ENCODE measurements around the gene TTC7B.

TTC7B gene

DNA sequence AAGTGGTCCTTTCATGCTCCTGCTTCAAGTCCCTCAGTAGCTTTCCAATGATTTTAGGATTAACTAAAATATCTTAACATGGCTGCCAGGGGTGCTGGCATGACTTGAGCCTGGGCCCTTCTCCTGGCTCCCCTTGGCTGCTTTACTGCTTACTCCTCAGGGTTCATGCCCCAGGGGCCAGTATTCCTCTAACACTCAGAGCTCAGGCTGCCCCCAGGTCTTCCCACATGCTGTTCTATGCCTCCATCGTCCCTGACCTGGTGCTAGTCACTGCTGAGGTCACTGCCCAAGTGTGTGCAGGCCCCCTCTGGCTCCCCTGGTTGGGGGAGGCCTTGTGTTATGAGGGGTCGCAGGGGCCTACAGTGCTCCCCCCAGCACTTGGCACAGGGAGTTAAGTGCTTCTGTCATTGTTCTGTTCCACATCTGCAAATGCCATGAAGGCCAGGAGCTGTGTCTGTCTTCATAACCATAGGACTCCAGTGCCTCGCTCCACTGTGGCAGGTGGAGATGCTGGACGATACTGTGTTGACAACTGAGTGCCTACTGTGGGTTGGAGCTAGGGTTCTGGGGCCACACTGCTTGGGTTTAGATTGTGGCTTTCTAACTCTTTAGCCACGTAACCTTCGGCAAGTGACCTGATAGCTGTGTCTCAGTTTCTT is 228.8 kb downstream of the TTC7B start:
- DNase-seq: no peak

DNA sequence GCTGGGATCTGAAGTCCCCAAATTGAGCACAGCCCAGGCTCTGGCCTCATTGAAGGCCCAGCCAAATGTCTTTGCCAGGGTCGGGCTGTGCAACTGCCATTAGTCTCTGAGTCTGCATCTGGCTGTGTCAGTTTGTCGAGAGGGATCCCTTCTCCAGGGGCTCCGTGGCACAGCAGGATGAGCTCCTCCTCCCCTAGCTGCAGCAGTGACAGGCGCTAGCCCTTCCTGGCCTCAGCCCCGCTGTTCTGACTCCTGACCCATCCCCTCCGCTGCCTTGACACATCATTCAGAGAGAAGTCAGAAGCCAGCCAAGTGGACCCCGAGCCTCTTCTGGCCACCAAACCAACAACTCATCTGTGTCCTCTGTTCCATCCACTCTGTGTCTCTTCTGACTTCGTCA is 231.1 kb downstream of the TTC7B start:
- no peak for DNase-seq

DNA sequence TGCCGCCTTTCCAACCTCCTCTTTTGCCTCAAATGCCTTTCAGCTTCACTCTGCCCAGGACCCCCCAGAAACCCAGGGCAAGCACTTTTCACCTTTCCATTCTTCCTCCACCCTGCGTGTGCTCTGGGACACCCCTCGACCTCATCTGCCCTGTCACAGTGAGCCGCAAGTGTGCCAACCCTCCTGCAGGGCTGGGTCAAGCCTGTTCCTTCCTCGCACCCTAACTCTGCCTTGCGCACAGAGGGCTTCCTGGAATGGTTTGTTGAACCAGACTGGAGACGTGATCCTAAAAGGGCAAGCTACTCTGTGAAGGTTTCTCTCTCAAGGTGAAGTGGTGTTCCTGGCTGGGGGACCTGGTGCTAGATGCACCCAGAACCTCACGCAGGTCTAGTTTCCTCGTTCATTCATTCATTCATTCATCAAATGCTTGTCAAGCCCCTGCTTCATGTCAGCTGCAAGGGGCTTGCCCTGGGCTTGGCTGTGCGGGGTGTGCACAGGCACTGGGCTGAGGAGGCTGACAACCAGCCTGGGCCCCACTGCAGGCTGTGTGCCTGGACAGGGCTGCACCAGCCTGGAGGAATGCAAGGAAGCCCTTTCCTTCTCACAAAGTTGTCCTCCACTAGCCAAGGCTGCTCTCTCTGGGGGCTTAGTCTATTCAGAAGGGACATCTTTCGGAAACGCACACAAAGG is 232.2 kb downstream of the TTC7B start:
- DNase-seq: no peak

DNA sequence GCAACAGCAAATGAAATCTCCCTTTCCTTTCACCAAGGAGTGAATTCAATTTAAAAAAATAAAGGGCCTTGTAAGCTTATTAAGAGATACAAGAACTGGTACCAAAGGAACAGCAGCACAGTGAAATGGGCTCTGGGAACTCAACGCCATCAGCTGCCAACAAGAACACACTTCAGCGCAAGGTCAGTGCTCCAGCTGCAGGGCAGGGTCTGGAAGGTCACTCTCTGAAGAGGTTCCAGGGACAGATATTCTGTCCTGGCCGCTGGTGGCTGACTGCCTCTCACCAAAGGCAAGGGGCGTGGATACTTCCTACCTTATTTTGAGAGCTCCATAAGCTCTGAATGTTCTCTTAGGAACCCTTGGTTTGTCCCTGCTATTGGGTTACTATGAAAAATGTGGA is 232.8 kb downstream of the TTC7B start:
- no peak for DNase-seq

DNA sequence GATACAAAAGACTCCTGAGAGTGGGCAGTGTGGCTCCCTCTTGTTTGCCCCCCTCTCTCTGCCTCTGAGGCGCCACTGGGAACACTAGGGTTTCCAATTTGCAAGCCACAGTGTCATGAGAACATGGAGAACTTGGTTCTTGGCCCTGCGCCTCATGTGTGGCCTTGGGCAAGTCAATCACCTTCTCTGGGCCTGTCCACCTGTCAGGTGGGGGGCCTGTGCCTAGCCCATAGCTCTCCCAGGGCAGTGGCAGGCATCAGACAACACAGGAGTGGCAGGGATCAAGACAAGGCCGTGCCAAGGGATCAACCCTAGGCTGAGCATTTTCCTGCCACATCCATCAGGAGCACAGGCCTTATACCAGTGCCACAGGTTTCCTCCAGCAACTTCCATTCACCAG is 234.1 kb downstream of the TTC7B start:
- DNase-seq: no peak

DNA sequence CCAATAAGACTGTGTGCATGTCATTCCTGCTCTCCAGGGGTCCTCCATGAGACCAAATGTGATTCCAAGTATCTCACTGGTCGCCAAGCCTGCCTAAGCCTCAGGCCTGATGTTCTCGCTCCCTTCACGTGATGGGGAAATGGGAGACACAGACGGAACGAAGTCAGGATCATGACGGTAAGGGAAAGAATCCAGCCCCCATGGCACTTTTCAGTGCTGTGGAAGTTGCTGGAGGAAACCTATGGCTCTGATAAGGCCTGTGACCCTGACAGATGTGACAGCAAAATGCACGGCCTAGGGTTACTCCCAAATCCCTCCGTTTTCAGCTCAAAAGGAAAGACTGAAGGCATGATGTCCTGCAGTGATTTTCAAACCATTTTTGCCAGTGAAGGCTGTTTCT is 234.5 kb downstream of the TTC7B start:
- DNase-seq: no peak

DNA sequence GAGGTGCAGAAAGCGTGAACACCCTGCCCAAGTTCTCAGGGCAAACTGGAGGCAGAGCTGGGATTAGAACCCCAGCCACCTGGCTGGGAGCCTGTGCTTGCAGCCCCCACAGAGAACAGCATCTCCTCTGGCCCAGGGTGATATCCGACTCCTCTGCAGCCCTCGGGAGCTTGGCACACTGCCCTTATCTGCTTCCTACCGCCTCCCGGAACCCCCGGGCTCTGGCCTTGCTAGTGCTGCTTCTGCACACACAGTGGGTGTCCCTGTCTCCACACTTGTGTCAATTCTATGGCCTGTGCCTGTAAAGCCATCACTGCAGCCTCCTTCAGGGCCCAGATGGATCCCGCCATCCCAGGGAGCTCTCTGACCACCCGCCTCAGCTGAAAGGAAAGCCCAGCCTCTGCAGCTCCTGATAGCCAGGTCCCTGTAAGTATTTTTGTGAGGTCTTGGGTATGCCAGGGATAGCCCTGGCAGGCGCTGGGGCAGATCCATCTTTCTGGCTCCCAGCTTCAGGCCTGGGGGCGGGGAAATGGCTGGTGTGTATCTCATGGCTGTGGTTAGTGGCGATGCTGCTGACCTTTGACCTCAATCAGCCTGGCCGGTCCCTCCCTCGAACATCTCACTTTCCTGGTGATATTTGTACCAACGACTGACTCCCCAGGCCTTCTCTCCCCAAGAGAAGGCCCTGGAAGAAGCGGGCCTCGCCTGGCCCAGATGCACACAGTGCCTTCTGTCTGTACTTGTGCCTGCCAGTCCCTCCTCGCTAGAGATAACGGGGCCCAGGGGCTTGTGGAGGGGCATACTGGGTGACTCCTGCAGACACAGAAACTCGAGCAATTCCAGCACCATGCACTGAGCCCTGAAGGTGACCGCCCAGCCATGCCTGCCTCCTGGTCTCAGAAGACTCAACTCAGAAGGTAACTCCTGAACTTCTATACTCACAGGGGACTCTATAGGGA is 235.6 kb downstream of the TTC7B start:
- DNase-seq: no peak

DNA sequence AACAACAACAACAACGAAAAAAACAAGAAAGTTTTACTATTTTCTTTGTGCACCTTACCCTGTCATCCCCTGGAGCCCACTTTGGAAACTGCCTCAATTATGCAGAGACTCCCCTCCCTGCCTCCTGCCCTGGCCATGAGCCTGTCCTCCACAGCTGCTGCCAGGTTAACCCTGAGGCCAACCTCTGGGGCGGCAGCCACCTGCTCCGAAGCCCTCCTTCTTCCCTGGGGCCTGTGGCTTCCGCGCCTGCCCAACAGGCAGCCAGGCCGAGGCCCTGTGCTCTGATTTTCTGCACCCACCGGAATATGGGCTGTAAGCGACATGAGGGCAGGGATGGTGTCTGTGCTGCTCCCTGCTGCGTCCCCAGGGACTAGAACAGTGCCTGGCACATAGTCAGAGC is 236.4 kb downstream of the TTC7B start:
- no peak for DNase-seq

DNA sequence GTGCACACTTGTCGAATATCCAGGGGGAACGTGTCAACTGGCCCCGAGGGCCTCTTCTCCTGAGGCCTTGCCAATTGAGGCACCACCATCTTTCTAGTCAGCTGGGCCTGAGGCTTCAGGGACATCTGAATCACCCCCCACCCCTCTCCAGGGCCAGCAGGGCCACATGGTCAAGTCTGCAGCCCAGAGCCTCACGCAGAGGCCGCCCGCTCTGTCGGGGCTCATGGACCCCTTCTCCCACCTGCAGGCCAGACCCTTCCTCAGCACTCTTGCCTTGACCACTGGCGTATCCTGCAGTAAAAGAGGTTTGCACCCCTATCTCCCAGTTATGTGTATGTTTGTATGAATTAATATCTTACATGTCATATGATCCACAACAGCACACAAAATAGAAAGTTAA is 237.1 kb downstream of the TTC7B start:
- DNase-seq: no peak

DNA sequence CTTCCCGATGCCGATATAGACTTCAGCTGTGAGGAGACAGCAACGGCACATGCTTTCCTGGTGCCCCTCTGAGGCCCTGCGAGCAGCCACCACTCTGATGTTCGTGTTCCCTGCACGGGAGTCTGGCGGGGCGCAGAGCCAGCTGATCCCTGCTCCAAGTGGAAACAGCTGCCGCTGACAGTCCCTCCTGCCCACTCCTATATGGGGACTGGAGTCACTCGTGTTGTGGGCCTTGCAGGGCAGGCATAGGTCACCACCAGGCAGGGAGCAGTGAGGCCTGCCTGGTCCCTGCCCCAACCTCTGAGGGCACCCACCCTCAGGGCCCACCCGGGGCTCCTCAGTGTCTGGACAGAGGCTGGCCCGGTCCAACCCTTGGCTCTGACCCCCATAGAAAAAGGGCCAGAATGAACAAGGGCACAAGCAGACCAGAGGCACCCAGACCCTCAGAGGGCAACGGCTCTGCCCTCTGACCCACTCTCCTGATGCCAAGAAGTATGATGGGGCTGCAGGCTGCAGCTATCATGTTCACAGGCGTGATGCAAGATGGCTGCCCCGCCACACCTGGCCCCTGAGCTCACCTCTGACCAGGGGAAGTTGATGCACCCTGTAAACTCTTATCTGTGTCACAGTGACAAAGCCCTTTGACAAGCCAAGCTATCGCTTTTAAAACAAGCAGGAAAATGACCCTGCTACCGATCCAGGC is 237.8 kb downstream of the TTC7B start:
- no peak for DNase-seq

DNA sequence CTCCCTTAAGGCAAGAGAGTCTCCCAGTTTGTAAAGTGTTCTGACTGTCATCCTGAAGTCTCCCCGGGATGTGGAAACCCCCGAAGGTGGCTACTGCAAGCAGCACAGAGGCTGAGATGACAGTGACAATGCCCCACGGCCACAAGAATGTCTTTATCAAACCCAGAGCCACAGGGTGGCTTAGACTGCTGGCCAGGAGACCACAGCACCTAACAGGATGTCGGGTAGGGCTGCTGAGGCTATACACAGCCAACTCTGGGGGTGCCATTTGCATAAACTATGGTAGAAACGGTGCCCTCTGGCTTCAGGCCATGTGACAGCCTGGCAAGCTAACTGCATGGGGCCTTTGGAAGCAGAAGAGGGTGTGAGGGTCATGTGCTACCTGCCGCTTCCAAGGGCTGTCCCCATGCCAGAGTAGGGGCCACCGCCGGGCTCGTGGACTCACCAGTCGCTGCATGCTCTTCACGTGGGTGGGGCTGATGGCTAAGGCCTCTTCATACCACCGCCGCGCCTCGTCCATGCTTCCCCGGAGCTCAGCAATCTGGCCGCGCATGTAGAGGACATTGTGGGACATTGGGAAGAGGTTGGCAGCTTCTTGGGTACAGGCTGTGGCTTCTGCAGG is 238.5 kb downstream of the TTC7B start:
- no peak for DNase-seq

DNA sequence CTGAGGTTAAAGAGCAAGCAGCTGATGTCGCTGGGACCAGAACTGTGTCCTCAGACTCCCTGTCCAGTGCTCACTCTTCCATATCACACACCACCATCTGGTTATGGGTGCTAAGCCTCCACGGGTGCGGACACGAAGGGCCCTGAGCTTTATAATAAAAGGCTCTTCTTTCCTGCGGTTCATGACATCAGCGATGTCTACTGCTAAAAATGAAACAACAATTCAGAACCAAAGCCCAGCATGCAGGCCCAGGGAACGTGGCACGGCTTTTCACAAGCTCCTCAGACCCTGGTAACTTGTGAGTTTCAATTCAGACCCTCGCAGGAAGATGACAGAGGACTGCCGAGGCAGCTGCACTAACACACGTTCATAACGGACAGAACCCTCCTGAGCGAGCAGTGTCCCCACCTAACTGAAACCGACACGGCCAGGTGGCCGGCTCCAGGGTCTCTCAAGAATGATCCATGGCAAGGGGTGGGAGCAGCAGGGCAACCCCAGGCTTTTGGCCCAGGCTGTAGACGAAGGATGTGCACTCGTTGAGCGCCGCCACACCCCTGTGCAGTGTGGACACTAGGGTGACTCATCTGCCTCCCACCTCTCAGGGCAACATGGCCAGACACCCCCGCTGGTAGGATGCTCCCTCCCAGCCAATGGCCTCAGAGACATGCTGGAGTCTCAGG is 239.1 kb downstream of the TTC7B start:
- DNase-seq: no peak

DNA sequence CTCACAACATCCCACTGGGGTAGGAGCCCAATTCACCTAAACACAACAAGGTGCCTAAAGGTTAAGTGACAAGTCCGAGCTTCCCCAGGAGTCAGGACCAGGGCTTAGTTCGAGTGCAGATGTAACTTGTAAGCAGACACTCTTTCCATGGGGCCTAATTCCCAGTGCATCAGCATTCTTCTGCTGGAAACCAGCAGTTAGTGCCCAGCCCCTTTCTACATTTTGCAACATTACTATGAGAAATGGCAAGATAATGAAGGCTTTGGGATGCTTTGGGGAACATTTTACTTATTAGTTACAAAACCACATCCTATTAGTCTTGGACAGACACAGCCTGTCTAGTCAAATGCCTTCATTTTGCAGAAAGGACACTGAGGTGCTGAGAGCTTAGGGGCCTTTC is 239.6 kb downstream of the TTC7B start:
- DNase-seq: no peak

DNA sequence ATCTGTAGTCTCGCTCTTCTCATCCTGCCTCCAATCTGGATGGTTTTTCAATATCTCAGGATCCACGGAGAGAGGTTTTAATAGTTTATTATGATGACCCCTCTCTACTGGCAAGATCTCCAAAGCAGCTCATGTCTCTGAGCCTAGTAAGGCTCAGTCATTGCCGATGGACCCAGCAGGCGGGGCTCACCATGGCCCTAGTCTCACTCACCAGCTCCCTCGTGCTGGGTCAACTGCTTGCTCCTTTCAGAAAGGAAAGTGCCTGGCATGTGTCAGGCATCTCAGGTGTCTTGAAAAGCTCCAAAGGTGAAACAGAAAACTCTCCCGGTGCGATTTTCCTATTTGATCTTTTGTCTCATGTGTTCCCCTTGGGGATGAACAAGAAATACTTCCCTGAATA is 240.4 kb downstream of the TTC7B start:
- DNase-seq: no peak

DNA sequence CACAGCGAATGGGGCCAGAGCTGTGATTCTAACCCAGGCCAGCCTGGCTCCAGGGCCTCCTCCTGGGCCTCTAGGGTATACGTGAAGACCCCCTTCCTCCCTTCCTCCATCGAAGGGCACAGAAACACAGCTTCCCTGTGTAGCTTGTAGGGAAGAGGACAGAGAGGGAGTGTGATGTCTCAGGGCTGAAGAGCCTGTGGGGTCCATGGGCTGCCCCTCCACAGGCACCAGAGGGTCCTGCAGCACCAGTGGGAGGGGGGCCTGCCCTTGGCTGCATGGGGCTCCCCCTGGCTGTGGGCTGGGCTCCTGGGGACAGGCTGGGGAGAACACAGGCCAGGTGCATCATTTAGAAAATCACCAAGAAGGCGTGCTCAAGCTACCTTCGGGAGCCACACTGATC is 240.9 kb downstream of the TTC7B start:
- no peak for DNase-seq

DNA sequence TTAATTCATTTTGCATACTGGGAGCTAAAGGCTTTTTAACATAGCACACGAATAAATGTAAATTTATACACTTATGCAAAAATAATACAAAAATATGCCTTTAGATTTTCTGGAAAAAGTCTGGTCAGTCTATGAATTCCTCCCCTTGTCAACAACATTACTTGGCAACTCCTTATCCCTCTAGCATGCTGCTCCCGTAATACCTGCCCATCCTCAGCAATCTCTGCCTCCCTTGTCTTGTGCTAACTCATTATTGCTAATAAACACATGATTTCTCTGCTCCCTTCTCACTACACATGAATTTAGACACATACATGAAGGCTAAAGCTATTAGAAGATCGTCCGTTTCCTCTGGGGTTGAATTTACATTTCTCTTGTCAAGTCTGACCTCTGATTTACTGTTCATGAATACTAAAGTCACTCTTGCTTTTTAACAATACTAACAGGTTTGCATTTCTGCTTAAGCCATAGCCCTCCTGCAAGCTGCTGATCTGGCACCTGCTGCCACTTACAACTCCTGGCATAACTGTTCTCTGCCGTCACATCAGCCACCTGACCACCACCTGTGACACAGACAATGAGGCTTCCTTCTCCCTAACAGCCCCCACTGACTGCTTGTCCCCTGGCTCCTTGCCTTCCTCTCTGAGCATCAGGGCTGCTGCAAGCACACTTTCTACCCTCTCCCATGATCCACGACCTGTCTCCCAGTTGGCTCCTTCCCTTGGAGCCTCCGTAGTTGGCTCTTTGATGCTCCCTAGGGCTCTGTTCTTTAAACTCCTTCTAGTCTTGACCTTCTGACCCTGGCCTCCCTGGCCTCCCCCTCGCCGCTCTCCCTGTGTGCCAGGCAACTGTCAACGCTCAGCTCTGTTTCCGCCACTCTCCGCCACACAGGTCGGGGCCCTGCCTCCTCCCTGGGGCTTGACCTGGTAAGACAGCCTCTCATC is 241.8 kb downstream of the TTC7B start:
- no peak for DNase-seq

DNA sequence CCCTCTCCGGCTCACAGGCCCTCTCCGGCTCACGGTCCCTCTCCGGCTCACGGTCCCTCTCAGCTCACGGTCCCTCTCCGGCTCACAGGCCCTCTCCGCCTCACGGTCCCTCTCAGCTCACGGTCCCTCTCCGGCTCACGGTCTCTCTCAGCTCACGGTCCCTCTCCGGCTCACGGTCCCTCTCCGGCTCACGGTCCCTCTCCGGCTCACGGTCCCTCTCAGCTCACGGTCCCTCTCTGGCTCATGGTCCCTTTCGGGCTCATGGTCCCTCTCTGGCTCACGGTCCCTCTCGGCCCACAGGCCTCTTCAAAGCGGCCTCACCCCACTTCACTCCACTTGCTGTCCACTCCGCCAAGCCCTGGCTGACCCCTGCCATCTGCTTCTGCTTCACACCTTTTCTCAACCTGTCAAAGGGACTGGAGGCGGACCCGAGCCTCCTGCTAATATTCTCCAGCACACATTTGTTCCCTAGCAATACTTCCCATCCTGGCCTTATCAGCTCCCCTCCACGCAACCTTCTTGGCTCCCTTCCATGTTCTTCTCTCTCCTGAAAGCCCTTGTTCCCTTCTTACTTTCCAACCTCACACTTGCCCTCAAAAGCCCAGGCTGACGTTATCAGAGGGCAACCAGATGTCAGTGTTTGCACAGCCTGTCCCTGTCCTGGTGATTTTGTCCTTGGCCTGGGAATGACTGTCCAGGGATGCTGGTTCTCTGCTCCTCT is 242.7 kb downstream of the TTC7B start:
- DNase-seq: peak; percentile 5

DNA sequence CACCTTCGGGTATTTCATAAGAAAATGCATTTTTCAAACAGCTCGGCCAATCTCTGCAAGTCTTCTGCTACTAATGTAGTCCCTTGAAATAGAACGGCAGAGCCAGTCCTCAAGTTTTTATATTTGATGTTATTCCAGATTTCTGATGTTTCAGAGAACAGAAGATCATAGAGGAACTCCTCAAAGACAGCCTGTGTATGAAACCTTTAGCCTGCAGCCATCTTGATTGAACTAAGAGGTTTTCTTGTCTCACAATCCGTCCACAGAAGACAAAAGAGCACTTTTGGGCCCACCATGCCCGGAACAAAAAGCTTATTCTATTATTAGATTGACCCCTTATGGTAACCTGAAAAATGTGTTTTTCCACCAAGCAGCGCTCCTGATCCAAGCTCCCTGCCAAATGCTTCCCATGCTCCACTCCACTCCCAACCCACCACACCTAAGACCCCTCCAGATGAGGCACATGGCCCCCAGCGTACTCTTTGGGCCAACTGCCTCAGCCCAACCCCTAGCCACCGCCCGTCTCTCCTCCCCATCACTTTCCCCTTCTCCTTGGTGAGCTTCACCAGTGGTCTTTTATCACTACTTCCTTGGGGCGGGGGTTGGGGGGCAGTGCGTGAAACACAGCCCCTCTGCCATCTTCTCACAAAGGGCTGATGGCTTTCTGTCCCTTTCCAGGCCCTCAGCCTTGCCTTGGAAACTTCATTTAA is 243.6 kb downstream of the TTC7B start:
- DNase-seq: no peak

DNA sequence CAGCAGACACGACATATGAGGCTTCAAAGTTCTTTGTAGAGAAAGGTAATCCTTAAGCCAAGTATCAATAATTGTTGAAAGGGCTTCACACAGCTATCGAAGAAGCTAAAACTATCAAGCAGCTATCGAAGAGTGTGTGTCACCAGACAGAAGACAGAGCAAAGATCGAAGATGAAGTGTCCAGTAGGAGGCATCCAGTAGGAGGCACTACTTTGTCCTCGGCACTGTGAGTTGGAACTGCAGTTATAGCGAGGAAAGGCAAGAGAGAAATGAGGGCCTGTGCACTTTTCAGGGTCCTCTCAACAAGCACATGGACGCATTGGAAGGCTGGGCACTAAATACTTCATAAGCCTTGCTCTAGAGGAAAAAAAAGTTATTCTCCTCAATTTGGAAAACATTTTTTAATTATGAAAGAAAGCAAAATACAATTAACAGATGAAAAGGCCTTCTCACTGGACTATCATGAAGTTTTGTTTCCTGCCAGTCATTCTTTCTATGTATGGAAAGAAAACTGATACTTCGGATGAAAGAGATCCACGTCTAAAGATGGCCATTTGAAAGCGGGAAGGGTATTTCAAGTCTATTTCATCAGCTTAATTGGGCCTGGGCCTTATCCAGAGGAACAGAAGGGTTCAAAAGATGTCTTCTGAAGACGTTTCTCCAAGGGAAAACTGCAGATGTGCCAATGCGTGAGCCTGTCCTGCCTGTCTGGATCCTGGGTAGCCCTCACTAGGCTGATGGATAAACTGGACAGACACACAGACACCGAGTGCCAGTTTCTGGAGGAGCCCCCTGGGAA is 244.9 kb downstream of the TTC7B start:
- DNase-seq: no peak
